Stomach (tissue), 9 donors: Measurements from ENCODE around the gene ADH5. TPM values are rescaled to one million over a fixed set of nuclear protein-coding genes. Genes with fewer than 3 reads are reported as not detected.

Source experiments
- DNase-seq, 2 donors: peaks; one replicate each; pipeline versions ENCODE4 v3.0.0 to v3.0.0-alpha.2; 2013 to 2019
- H3K27ac ChIP-seq, 5 donors: fragments of 200-600 bp in 4 of 5; sonication (generic) in 4 of 5; one replicate each; pipeline ENCODE4 v1.5.1; 2013 to 2019; ENCODE audit warnings: mild to moderate bottlenecking in 1 of 5, moderate library complexity in 1 of 5
- H3K27me3 ChIP-seq, 3 donors: fragments of 200-600 bp; sonication (generic); one replicate each; pipeline ENCODE4 v1.5.1; 2017 to 2019; ENCODE audit warnings: mixed run types in 1 of 3
- H3K36me3 ChIP-seq, 4 donors: fragments of 200-600 bp; sonication (generic); 1 replicate in 3 of 4; 2 replicates in 1 of 4; pipeline ENCODE4 v1.5.1; 2016 to 2019
- H3K4me1 ChIP-seq, 4 donors: fragments of 200-600 bp; sonication (generic); one replicate each; pipeline ENCODE4 v1.5.1; 2016 to 2019
- H3K4me3 ChIP-seq, 4 donors: fragments of 200-600 bp; sonication (generic) in 3 of 4; one replicate each; pipeline ENCODE4 v1.5.1; 2016 to 2019; ENCODE audit warnings: mild to moderate bottlenecking in 1 of 4
- H3K9me3 ChIP-seq, 4 donors: fragments of 200-600 bp; sonication (generic); one replicate each; pipeline ENCODE4 v1.5.1; 2016 to 2019
- EP300 ChIP-seq: sonication (generic); formaldehyde crosslinking; IDR thresholded peaks from one replicate; pipeline ENCODE4 v1.6.1; 2017; ENCODE audit warnings: antibody characterized with exemption
- POLR2A ChIP-seq, 4 donors: fragments of 450-650 bp; IDR thresholded peaks; one replicate each; pipeline ENCODE4 v1.6.1; 2016; ENCODE audit warnings: antibody characterized with exemption in 4 of 4, control low read depth in 2 of 4, mild to moderate bottlenecking in 1 of 4, moderate library complexity in 1 of 4
- POLR2AphosphoS5 ChIP-seq, 3 donors: sonication (generic); formaldehyde crosslinking; IDR thresholded peaks; one replicate each; pipeline ENCODE4 v1.6.1; 2016; ENCODE audit warnings: antibody characterized with exemption in 3 of 3
- WGBS, 5 donors: extraction: QIAGEN DNeasy Blood & Tissue Kit in 3 of 5; methylation state at CpG; one replicate each; pipeline versions ENCODE4 v1.1.5 to v1.1.7; 2013 to 2018; 5-methylcytosine and 5-hydroxymethylcytosine counted together
- intact Hi-C: fragments of 100-400 bp; cut with DNase I; formaldehyde crosslinking; loops from one replicate; pipeline ENCODE4 v1.15.1; 2023; ENCODE audit warnings: low total_unique reads
- polyA plus RNA-seq, 3 donors: library from polyadenylated mRNA; stranded (reverse); fragments of 200-250 nt; gene quantifications; one replicate each; pipeline ENCODE4 v1.2.3, GENCODE V29; 2013
- total RNA-seq, 5 donors: library from RNA; depleted of rRNA; stranded (reverse); fragments of >200 nt; gene quantifications; one replicate each; pipeline versions ENCODE4 v1.1.0 to v1.2.3, GENCODE V29; 2014 to 2016
- TF ChIP-seq, protein P1 (sequence below), 7 experiments: fragments of 450-650 bp in 4 of 7; fragments of 200-600 bp in 3 of 7; sonication (generic) in 3 of 7; IDR thresholded peaks; one replicate each; pipeline ENCODE4 v1.5.1; 2016 to 2019; ENCODE audit warnings: antibody characterized with exemption in 7 of 7, control low read depth in 2 of 7, mild to moderate bottlenecking in 1 of 7
- donor health status: healthy with polysubstance abuse.
- donor health status: Bipolar disorder and iron deficiency.
- donor health status: healthy.

The ADH5 gene
- total and polyA plus RNA-seq, 8 donors: 63.0 to 162 (median 136) TPM

DNA sequence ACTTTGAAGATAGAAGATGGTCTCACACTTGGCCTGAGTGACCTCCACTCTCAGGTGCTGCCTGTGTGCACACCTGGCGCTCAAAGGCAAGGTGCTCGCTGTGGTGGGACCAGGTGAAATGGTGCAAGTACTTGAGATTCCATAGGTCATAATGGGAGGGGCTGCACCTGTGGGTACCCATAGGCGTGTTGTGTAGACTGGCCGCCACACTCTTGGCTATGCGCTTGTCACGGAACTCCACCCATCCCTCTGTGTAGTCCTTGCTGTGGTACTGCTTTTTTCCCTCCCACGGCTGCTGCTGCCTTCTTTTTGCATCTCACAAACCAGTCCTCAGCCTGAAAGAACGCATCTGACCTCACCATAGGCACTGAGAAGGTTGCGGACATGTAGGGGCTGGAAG lies 66.0 kb downstream of the ADH5 start:
- TF ChIP-seq, protein P1, sequence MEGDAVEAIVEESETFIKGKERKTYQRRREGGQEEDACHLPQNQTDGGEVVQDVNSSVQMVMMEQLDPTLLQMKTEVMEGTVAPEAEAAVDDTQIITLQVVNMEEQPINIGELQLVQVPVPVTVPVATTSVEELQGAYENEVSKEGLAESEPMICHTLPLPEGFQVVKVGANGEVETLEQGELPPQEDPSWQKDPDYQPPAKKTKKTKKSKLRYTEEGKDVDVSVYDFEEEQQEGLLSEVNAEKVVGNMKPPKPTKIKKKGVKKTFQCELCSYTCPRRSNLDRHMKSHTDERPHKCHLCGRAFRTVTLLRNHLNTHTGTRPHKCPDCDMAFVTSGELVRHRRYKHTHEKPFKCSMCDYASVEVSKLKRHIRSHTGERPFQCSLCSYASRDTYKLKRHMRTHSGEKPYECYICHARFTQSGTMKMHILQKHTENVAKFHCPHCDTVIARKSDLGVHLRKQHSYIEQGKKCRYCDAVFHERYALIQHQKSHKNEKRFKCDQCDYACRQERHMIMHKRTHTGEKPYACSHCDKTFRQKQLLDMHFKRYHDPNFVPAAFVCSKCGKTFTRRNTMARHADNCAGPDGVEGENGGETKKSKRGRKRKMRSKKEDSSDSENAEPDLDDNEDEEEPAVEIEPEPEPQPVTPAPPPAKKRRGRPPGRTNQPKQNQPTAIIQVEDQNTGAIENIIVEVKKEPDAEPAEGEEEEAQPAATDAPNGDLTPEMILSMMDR (IDR thresholded peaks at IDR 0.05): no peak
- TF ChIP-seq EP300 (no peak), POLR2A (IDR thresholded peaks at IDR 0.05) (no peak), POLR2AphosphoS5 (IDR thresholded peaks at IDR 0.05) (no peak)
- intact Hi-C loops: no loop called here
- no peak for DNase-seq

DNA sequence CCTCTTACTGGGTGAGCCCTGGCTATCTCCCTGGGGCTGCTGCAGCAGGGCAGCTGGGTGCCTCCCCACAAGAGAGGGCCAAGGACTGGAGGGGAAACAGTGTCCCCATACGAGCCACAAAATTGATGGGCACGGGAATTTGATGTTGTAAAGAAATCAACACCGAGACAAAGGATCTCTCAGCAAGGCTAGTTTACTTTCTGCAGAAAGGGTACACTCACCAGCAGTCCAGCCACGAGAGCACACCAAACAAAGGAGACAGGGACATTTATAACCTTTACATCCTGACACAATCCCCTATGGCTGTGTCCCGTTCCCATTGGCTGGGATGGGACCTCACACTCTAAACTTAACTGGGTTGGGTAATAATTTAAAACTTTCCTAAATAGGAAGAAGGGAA lies 67.2 kb downstream of the ADH5 start:
- Histone ChIP-seq H3K27ac (no peak overlapping the region), H3K36me3 (peaks cover 0 to 17% (median 0%) of the 10 kb centered on the region in 4 donors), H3K4me3 (no peak overlapping the region), H3K27me3 (no peaks in the 10 kb centered on the region), H3K4me1 (peaks cover 0 to 30% (median 17%) of the 10 kb centered on the region in 4 donors), H3K9me3 (peaks cover 0 to 19% (median 8%) of the 10 kb centered on the region in 4 donors)
- intact Hi-C loops: no loop called here
- DNase-seq: no peak
- 92 to 99% (median 97%) methylated on average over 5 of the region's 5 CpGs for WGBS, 5 donors
- no peak for TF ChIP-seq POLR2A (IDR thresholded peaks at IDR 0.05)
- TF ChIP-seq POLR2AphosphoS5 (IDR thresholded peaks at IDR 0.05): no peak
- TF ChIP-seq, protein P1 (IDR thresholded peaks at IDR 0.05): no peak
- TF ChIP-seq EP300: no peak

More for the DNA sequence above, 66.0 kb downstream of the ADH5 start:
- Histone ChIP-seq H3K9me3 (peaks cover 0 to 19% (median 8%) of the 10 kb centered on the region in 4 donors), H3K4me1 (peaks cover 0 to 30% (median 17%) of the 10 kb centered on the region in 4 donors), H3K27me3 (no peaks in the 10 kb centered on the region), H3K4me3 (no peak overlapping the region), H3K27ac (no peak overlapping the region), H3K36me3 (peaks cover 0 to 17% (median 0%) of the 10 kb centered on the region in 4 donors)
- 85 to 99% (median 94%) methylated on average over 9 of the region's 9 CpGs for WGBS, 5 donors

Other genes starting within 250 kb of the ADH5 start
- 100 to 1,000 TPM in 1 of 5 donors, 10 to 100 TPM in 3, 1 to 10 TPM in 1; 7.0 to 148 (median 52.4) TPM for gene EIF4E, start 159.7 kb downstream of the ADH5 start, total RNA-seq
- gene EIF4E, start 159.7 kb downstream of the ADH5 start, polyA plus RNA-seq: 10 to 100 TPM; 14.9 to 61.7 (median 54.5) TPM
- 10 to 100 TPM in 4 of 5 donors, 1 to 10 TPM in 1; 1.8 to 64.3 (median 33.2) TPM for gene METAP1, start 93.1 kb downstream of the ADH5 start, total RNA-seq
- gene METAP1, start 93.1 kb downstream of the ADH5 start, polyA plus RNA-seq: 10 to 100 TPM; 14.8 to 39.2 (median 31.5) TPM
- gene ADH4, start 55.5 kb upstream of the ADH5 start, total RNA-seq: 1 to 10 TPM in 1 of 5 donors, not detected in 4; 1.8 TPM
- under 1 TPM in 2 of 3 donors, not detected in 1; 0.25 to 0.50 TPM for gene ADH4, start 55.5 kb upstream of the ADH5 start, polyA plus RNA-seq
- 1 to 10 TPM in 1 of 5 donors, under 1 TPM in 1, not detected in 3; 0.92 to 1.7 TPM for gene ADH6, start 130.5 kb upstream of the ADH5 start, total RNA-seq
- gene ADH6, start 130.5 kb upstream of the ADH5 start, polyA plus RNA-seq: under 1 TPM in 1 of 3 donors, not detected in 2; 0.05 TPM
- not detected for gene ADH1A, start 202.2 kb upstream of the ADH5 start, total RNA-seq
- gene ADH1A, start 202.2 kb upstream of the ADH5 start, polyA plus RNA-seq: not detected
- gene ADH1B, start 232.6 kb upstream of the ADH5 start, total RNA-seq: 100 to 1,000 TPM in 4 of 5 donors, 10 to 100 TPM in 1; 52.0 to 228 (median 183) TPM
- 100 to 1,000 TPM in 2 of 3 donors, 10 to 100 TPM in 1; 69.3 to 490 (median 198) TPM for gene ADH1B, start 232.6 kb upstream of the ADH5 start, polyA plus RNA-seq